AG08395 (cell line): Measurements from ENCODE around the gene COMMD10.

Source experiments
- DNase-seq: peaks from one replicate; pipeline ENCODE4 v3.0.0; 2012; ENCODE audit warnings: mixed read lengths, low spot score

Gene COMMD10

DNA sequence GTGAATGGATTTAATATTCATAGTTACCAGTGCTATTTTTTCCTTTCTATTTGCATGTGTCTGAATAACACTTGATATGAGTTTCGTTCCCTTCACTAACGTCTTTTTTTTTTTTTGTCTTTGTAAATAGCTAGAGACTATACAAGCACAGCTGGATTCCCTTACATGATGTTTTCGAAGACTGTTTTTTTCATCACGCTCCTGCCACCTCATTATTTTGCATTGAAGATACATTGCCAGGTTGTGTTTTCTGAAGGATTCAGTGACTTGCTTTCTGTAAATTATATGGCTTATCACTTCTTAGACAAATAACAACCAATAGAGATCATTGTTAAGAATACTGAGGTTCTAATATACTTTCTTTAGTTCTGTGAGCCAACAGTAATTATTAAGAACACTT, 207.5 kb downstream of the COMMD10 start:
- DNase-seq: no peak

DNA sequence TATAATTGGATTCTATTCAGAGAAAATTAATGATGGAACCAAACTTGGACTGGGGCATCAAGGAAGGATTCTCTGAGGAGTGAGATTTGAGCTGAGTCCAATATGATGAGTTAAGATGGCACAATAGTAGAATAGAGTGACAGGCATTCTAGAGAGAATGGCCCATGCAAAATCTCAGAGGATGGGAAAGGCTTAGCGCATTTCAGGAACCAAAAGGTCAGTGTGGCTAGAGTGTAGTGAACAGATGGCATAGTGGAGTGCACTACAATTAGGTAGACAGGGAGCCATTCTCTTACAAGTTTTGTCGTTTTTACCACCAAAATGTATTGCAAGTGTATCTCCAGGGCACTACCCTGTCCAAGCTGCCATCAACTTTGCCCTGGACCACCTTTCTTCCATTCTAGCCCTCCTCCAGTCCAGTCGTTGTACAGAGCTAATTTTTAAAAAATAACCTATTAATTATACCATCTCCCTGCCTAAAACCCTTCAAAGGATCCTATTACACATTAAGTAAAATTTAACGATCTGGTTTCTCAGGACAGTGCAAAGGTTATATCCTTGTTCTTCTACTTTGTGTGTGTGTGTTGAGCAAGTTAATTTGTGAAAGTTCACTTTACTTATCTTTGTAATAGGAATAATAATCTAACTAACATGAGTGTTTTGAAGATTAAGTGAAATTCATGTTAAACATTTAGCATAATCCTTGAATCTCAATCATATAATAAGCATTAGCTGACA, 211.7 kb downstream of the COMMD10 start:
- DNase-seq: no peak

DNA sequence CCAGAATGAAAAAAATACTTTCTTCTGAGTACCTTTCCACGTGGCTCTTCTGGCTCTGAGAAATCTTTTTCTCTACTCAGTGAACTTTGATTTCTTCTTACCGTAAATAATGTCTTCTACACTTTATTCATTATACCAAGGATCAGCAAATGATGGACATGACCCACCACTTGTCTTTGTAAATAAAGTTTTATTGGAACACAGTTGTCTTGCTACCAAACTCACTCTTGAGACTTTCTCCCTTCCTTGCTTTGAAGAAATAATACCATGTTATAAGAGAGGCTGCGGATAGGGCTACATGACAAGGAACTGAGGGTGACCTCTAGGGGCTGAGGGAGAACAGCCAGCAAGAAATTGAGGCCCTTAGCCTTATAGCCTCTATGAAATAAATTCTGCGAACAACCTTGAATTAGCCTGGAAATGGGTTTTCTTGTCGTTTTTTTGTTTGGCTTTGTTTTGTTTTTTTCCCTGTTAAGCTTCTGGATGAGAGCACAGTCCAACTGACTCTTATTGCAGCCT, 212.5 kb downstream of the COMMD10 start:
- no peak for DNase-seq

DNA sequence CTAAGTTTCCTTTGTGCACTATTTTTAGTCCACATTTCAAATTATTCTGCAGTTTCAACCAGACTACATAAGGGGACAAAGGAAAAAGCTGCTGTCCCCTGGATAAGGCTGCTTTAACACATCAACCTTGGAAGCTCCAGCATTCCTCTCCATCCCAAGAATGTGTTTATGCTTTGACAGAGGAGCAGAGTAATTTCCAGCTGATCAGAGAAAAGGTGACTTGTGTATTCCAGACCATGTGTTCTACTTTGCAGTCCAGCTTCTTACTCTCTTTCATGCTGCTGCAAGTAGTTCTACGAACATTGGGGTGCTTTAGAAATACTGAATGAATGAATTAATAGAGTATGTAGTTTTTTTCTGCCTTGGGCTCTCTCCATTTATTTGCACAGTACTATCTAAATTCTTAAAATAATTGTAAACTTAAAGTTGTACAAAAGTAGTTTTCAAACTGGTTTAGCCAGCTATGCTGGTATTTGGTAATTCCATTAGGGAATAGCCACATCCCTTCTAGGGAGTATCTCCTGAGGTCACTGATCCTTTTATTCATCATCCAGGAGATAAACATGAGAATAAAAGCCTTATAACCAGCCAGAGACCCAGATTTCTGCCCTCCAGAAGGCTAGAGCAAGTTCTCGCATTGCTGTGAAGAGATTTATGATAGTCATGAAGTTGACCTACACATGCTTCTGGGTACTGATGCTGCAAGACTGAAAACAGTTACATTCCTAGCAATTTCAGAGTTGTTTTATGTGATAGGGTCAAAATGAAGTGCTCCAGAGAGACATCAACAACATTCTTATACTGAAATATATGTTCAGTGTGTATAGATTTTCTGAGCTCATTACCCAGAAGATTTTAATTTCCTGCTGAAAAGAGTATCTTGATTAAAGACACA, 215.2 kb downstream of the COMMD10 start:
- no peak for DNase-seq

DNA sequence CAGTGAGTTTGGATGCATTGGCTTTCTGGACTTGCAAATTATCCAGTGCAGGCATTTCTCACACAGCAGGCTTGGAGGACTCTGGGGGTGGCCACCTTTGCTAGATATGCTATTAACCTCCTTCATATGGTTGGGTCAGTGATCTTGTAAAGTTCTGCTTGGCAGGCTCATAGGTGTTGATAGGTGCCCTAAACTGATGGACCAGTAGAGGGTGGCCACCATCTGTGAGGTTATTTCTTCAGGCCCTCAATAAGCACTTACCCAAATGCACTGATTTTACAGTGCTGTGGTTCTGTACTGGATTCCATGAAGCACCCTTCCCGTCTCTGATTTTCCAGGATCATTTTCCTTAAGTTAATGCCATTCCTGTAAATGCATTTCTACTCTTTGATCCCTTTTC, 216.3 kb downstream of the COMMD10 start:
- no peak for DNase-seq

DNA sequence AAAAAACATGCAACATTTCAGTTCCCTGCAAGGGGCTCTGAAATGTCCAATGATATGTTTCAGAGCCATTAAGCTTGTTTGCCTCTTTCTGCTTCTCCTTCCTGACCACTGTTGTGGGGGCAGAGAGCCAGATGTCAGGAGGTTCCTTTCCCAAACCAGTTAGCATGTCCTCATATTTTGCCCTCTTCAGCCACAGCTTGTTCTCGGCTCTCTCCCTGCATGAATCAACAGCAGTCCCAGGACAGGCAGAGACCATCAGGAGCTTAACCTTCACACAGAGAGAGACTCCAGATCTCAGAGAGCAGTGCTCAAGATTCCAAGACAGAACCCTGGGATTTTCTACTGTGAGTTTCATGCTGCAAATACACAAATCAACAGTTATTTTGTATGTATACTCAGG, 218.5 kb downstream of the COMMD10 start:
- no peak for DNase-seq

DNA sequence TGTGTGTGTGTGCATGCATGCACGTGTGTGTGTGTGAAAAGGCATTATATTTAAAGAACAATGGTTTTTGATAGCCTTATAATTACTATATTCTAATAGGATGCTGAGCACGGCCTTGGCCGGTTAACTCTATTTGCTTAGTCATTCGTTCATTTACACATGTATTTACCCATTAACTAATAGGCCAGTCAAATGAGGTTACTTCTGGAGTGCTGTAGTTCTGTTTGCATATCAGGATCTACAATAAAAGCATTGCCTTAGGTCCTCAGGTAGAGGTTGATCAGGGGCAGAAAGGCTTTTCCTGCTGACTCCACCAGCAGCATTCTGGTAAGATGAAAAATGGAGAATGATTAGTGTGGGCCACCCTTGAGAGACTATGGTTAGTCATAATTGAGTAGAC, 219.0 kb downstream of the COMMD10 start:
- no peak for DNase-seq

DNA sequence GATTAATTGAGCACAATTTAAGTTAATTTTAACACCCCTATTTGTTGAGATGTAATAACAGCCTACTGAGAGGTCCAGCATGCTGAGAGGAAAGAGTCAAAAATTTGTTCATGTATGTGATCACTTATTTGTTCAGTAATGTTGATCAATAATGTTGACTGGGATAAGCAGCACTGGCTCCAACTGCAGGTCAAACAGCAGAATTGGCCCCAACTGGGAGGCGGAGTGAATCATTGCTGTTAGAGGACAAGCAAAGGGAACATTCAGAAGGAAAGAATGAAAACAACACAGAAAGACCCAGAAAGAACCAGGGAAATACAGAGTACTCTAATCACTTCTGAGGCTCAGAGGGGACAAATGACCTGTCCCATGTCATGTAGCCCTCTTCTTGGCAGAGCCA, 221.1 kb downstream of the COMMD10 start:
- no peak for DNase-seq

DNA sequence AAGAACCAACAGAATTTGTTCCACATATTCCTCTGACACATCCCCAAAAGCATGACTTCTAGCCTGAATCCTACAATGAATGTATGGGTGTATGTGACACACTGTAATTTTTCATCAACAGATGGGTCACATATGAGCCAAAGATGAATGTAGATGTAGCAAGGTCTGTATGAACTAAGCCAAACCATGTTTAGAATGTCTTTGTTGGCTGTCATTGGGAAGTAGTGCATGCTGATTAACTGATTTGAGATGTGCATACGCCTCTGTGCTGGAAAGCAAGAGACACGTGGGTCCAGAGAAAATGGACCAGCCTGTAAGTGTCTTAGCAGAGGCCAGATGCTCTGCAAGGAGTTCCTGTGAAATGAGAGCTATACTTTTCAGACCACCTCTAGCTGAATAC, 222.0 kb downstream of the COMMD10 start:
- DNase-seq: no peak

DNA sequence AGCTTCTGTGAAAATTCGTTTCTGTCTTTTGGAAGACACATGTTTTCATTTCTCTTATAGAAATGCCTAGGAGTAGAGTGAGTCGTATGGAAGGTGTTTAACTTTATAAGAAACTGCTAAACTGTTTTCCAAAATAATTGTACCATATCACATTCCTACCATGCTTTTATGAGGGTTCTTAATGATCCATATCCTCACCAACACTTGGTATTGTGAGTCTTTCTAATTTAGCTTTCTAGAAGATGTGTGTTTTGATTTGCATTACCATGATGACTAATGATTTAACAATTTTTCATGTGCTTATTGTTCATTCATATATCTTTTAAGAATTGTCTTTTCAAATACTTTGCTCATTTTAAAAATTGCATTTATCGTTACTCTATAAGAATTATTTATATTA, 223.6 kb downstream of the COMMD10 start:
- no peak for DNase-seq

DNA sequence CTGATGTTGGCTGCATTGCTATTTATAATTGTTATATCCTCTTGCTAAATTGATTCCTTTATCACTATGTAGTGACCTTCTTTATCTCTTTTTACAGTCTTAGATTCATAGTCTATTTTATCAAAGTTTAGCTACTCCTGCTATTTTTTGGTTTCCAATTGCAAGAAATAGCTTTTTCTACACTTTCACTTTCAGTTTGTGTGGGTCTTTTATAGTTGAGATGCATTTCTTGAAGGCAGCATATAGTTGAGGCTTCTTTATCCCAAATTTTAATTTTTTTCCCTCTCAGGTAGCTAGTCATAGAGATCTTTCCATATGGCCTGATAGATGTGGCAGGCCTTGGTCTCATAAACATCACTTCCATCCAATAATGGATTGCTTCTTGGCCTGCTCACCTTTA, 228.5 kb downstream of the COMMD10 start:
- DNase-seq: no peak

DNA sequence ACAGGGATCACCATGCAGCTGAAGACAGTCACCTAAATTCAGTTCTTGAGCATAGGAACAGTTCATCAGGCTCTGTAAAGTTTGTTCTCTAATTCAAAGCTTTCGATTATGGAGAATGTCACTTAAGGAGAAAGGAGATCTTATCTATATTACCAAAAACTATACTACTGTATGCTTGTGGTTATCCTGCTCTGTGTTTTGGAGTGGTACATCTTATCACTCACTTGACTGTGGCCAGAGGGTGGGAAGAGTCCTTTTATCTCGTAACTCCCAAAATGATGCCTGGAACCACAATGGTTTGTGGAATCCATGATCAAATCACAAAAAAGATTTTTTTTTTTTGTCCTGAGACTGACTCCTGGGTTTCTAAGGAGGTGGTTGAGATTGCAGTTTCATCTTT, 230.7 kb downstream of the COMMD10 start:
- no peak for DNase-seq

DNA sequence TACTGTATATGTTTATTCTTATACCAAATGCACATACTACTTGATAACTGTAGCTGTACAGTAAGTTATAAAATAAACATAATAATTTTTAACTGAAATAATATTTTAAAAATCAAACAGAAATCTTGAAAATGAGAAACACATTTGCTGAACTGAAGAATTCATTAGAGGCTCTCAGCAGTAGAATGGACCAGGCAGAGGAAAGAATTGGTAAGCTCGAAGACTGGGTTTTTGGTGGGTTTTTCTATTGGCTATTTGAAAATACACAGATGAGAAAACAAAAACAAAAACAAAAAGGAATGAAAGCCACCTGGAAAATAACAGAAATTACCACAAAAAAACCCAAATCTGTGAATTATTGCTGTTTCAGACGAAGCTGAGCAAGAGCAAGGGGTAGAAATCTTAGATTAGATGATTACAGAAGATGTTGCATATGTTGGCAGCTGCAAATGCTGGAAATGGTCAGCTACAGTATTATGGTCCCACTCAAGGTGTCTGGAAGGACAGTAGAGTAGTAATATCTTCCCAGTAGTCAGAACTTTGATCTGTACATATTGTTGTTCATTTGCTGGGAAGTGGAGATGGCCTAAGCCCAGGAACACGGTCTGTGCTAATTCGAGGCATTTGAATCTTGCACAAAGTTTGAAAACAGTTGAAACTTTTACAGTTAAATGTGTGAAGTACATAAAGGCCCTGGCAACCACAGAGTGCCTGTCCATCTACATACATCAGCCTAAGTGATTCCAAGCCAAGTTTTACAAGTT, 233.4 kb downstream of the COMMD10 start:
- no peak for DNase-seq

DNA sequence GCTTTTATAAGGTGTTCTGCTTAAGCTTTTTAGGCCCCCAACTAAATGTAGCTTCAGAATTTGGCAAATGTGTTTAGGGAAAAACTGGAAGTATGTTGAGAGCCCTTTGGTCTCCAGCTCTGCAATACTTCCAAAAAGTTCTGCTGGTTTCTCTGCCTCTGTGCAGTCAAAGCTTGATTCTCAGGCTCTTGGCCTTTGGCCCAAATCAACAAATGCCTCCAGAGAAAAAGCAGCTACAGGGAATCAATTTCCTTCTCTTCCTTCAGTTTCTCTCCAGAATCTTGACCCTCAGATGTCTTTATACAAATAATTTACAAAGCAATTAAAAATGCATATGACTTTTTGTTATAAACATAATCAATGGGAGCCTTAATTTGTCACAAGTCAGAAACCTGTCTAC, 235.7 kb downstream of the COMMD10 start:
- no peak for DNase-seq

DNA sequence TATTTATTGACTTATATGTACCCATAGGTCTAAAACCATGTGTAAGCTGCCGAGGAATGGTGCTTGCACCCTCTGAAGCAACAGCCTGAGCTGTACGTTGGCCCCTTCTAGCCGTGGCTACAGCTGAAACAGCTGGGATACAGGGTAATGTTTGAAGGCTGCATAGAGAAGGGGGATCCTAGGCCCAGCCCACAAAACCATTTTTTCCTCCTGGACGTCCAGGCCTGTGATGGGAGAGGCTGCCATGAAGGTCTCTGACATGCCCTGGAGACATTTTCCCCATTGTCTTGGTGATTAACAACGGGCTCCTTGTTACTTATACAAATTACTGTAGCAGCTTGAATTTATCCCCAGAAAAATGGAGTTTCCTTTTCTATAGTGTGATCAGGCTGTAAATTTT, 244.7 kb downstream of the COMMD10 start:
- no peak for DNase-seq

DNA sequence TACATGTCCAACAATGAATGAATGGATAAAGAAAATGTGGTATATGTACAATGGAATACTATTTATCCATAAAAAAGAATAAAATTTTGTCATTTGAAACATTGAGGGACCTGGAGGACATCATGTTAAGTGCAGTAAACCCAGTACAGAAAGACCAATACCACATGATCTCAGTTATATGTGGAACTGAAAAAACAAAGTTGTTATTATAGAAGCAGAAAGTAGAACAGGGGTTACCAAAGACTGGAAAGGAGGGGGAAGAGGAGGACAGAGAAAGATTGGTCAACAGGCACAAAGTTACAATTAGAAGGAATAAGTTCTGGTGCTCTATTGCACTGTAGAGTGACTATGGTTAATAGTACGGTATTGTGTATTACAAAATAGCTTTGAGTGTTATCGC, 256.0 kb downstream of the COMMD10 start:
- DNase-seq: no peak
